COR-L47 (cell line): ENCODE measurements around the gene FTSJ1.

Experiments
- DNase-seq: peaks from one replicate; lab custom pipeline; 2025; lab: John Stamatoyannopoulos, UW

Gene FTSJ1

GRCh38 chrX:48470833-48471118 lies 5.2 kb upstream of the FTSJ1 start:
- no peak for DNase-seq

- no peak for DNase-seq
Observed at GRCh38 chrX:48471504-48471903, 4.5 kb upstream of the FTSJ1 start.

GRCh38 chrX:48472225-48472624 lies 3.8 kb upstream of the FTSJ1 start:
- no peak for DNase-seq

- DNase-seq: no peak
Observed at GRCh38 chrX:48472851-48473703, 2.9 kb upstream of the FTSJ1 start.

- no peak for DNase-seq
Observed at GRCh38 chrX:48473704-48473990, 2.4 kb upstream of the FTSJ1 start.

GRCh38 chrX:48474127-48474526 lies 1.9 kb upstream of the FTSJ1 start:
- DNase-seq: no peak

GRCh38 chrX:48474581-48474980 lies 1.4 kb upstream of the FTSJ1 start:
- no peak for DNase-seq

GRCh38 chrX:48475296-48475695 lies 703 bp upstream of the FTSJ1 start:
- no peak for DNase-seq

- no peak for DNase-seq
Observed at GRCh38 chrX:48476919-48477318, 920 bp downstream of the FTSJ1 start.

GRCh38 chrX:48477960-48478755 lies 2.2 kb downstream of the FTSJ1 start:
- DNase-seq: no peak

GRCh38 chrX:48478806-48479205 lies 2.8 kb downstream of the FTSJ1 start:
- no peak for DNase-seq

GRCh38 chrX:48480142-48480541 lies 4.1 kb downstream of the FTSJ1 start:
- no peak for DNase-seq

- no peak for DNase-seq
Observed at GRCh38 chrX:48480583-48480982, 4.6 kb downstream of the FTSJ1 start.

GRCh38 chrX:48482526-48482925 lies 6.5 kb downstream of the FTSJ1 start:
- DNase-seq: no peak

GRCh38 chrX:48487362-48487798 lies 11.4 kb downstream of the FTSJ1 start:
- DNase-seq: no peak

- no peak for DNase-seq
Observed at GRCh38 chrX:48488034-48488433, 12.0 kb downstream of the FTSJ1 start.

- DNase-seq: no peak
Observed at GRCh38 chrX:48489296-48489695, 13.3 kb downstream of the FTSJ1 start.

GRCh38 chrX:48489892-48490291 lies 13.9 kb downstream of the FTSJ1 start:
- no peak for DNase-seq

- DNase-seq: no peak
Observed at GRCh38 chrX:48490661-48491060, 14.7 kb downstream of the FTSJ1 start.

- no peak for DNase-seq
Observed at GRCh38 chrX:48491809-48492208, 15.8 kb downstream of the FTSJ1 start.

- no peak for DNase-seq
Observed at GRCh38 chrX:48492293-48492910, 16.4 kb downstream of the FTSJ1 start.

GRCh38 chrX:48493890-48494364 lies 17.9 kb downstream of the FTSJ1 start:
- no peak for DNase-seq

- no peak for DNase-seq
Observed at GRCh38 chrX:48496660-48497059, 20.7 kb downstream of the FTSJ1 start.
